ENCODE results near the gene DRAM1. TPM values are rescaled to one million over a fixed set of nuclear protein-coding genes. Genes with fewer than 3 reads are reported as not detected.

Gene DRAM1
- total and polyA plus RNA-seq, 10 of the 15 experiments (the other 5 are each of a cell fraction or from before 2014, with no cell fraction given): 22.4 to 91.5 (median 41.4) TPM

DNA sequence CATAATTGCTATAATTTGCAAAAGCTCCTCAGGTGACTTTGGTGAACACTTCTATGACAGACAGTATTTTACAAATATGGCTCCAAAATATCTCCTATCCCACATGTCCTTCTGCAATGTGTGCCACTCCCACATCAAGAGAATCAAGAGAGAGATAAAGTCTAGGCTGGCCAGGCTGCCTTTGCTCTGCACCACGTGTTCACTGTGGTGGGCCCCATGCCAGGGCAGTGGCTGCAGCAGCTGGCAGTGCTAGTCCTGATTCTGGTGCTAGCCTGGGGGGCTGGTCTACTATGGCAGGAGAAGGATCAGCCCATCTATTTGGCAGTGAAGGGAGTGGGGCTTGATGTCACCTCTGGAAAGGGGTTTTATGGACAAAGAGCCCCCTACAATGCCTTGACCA is 86.3 kb downstream of the DRAM1 start (continued):
- TF ChIP-seq GABPA (IDR thresholded peaks at IDR 0.05; ENCODE audit: low read depth): no peak

GRCh38 chr12:101966496-101966895 is 89.1 kb downstream of the DRAM1 start:
- ATAC-seq (no peak), DNase-seq (ENCODE audit: low read depth, low spot score) (no peak), FAIRE-seq (no peak)
- Histone ChIP-seq H3K27ac (ENCODE audit: control insufficient read depth, insufficient read depth) (no peak overlapping the region), H3K79me2 (ENCODE audit: control insufficient read depth, insufficient read depth, low read length) (peaks cover 11% of the 10 kb centered on the region), H4K20me1 (ENCODE audit: control insufficient read depth, insufficient read depth) (no peaks in the 10 kb centered on the region), H3K4me2 (ENCODE audit: control insufficient read depth, insufficient read depth) (no peak overlapping the region), H3K36me3 (ENCODE audit: control insufficient read depth in 2 of 2, insufficient read depth in 2 of 2, low read length in 1 of 2) (peaks cover 0 to 5% of the 10 kb centered on the region in 2 experiments), H3K27me3 (replicated peaks in 1 of 2; ENCODE audit: control insufficient read depth in 2 of 2, insufficient read depth in 2 of 2, low read length in 1 of 2) (no peaks in the 10 kb centered on the region), H3K9ac (ENCODE audit: control insufficient read depth, insufficient read depth, low read length) (no peak overlapping the region), H2AFZ (ENCODE audit: control insufficient read depth, low read depth, low read length) (no peak overlapping the region), H3K9me3 (replicated peaks; ENCODE audit: control insufficient read depth, insufficient read depth, low read length) (no peaks in the 10 kb centered on the region; the same call in 2 of the 3 replicates), H3K4me1 (ENCODE audit: control insufficient read depth, insufficient read depth, low read length) (peaks cover 8% of the 10 kb centered on the region; the same call in 1 of the 2 replicates), H3K4me3 (no peak overlapping the region)
- TF ChIP-seq MYC (IDR thresholded peaks at IDR 0.05; ENCODE audit: insufficient read depth, insufficient read length, insufficient replicate concordance, low read length, severe bottlenecking) (no peak), CEBPB (IDR thresholded peaks at IDR 0.05; ENCODE audit: borderline replicate concordance in 1 of 2, low read depth in 2 of 2, low read length in 2 of 2) (no peak), ETV6 (conservative IDR thresholded peaks at IDR 0.05 in 1 of 2, IDR thresholded peaks at IDR 0.05 in 1 of 2; ENCODE audit: borderline replicate concordance in 1 of 2, low read depth in 1 of 2) (no peak), RB1 (IDR thresholded peaks at IDR 0.05; ENCODE audit: borderline replicate concordance) (no peak)
- ChIA-PET POLR2A (interaction anchor here (1.1 to 1.4 kb wide), 4 partner anchors 10 to 21 kb away, joined by 3 read pairs; no protein-coding TSS in a partner anchor), SMC1A (ENCODE audit: uncharacterized antibody, unreplicated experiment) (interaction anchor here (0.8 to 4.3 kb wide), 10 partner anchors 8 to 513 kb away, joined by 3 to 30 read pairs (median 4); no protein-coding TSS in a partner anchor), CTCF (interaction anchor here (1.4 to 3.7 kb wide), 5 partner anchors 12 to 802 kb away, joined by 3 to 16 read pairs (median 6); no protein-coding TSS in a partner anchor), RAD21 (ENCODE audit: unreplicated experiment) (interaction anchor here (1.5 kb wide), 1 partner anchor 25 kb away, joined by 6 read pairs; no protein-coding TSS in a partner anchor)
- BruUV-seq (replicated peaks): no TSS peak
- in situ Hi-C loops (cut with MboI): no loop called here
- WGBS (ENCODE audit: insufficient coverage, insufficient replicate concordance, low lambda C conversion rate, missing lambda C conversion rate): 35% methylated on average over 1 of the region's 1 CpG
- intact Hi-C loops (cut with micrococcal nuclease; ENCODE audit: unreplicated experiment): no loop called here
